RWPE2 (cell line): ENCODE results near the gene SLC48A1.

ENCODE experiments used
- ATAC-seq: fragments of 200-7000 bp; cut with Tn5 transposase; 3 replicates; pipeline ENCODE4 v1.9.1; 2021; ENCODE audit warnings: low read depth
- DNase-seq: peaks from one replicate; pipeline ENCODE4 v3.0.0-alpha.2; 2020; ENCODE audit warnings: low spot score
- H3K27ac ChIP-seq: fragments of 450-650 bp; 2 replicates; pipeline ENCODE4 v1.5.1; 2017; ENCODE audit warnings: mild to moderate bottlenecking; ENCODE audit not compliant: poor library complexity, severe bottlenecking
- H3K27me3 ChIP-seq: fragments of 250-450 bp; sonication (Bioruptor Pico); 2 replicates; pipeline ENCODE4 v1.5.1; 2021; ENCODE audit warnings: mild to moderate bottlenecking, moderate library complexity; ENCODE audit not compliant: insufficient read depth, poor library complexity, severe bottlenecking
- H3K36me3 ChIP-seq: fragments of 250-450 bp; sonication (Bioruptor Pico); 2 replicates; pipeline ENCODE4 v1.5.1; 2020; ENCODE audit warnings: low read depth, mild to moderate bottlenecking, moderate library complexity
- H3K4me1 ChIP-seq: fragments of 250-450 bp; sonication (Bioruptor Pico); 2 replicates; pipeline ENCODE4 v1.5.1; 2021; ENCODE audit warnings: mild to moderate bottlenecking, moderate library complexity; ENCODE audit not compliant: insufficient read depth, poor library complexity, severe bottlenecking
- H3K4me3 ChIP-seq: fragments of 250-450 bp; sonication (Bioruptor Pico); 2 replicates; pipeline ENCODE4 v1.5.1; 2021; ENCODE audit warnings: mild to moderate bottlenecking, moderate library complexity; ENCODE audit not compliant: severe bottlenecking
- H3K9me3 ChIP-seq: fragments of 250-450 bp; sonication (Bioruptor Pico); 2 replicates; pipeline ENCODE4 v1.5.1; 2021; ENCODE audit warnings: mild to moderate bottlenecking, moderate library complexity; ENCODE audit not compliant: severe bottlenecking
- TF ChIP-seq, protein P1 (sequence below): fragments of 450-650 bp; IDR thresholded peaks from one replicate; pipeline ENCODE4 v1.5.1; 2017; ENCODE audit warnings: mild to moderate bottlenecking, moderate library complexity; ENCODE audit not compliant: poor library complexity, severe bottlenecking

Gene SLC48A1

DNA sequence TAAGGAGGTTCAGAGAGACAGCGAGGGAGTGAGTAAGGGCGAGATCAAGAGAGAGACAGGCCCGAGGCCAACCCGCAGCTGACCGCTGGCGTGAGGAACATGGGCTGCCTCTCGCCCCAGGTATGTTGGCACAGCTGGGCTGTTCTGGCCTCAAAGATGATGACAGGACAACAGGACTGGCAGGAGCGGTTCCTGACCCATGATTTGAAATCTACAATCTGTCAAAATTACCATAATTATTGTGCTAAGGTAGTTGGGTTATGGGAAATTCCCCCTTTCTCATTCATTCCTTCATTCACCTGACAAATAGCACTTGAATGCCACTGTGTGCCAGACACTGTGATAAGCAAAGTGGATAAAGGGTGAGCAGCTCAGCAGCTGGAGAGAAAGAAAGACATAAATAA lies 42.7 kb upstream of the SLC48A1 start:
- ATAC-seq, result peak; percentile 22; the same call in 1 of the 3 replicates
- no peak overlapping the region for H3K27ac ChIP-seq
- H3K4me3 ChIP-seq, result no peak overlapping the region
- TF ChIP-seq, protein P1, sequence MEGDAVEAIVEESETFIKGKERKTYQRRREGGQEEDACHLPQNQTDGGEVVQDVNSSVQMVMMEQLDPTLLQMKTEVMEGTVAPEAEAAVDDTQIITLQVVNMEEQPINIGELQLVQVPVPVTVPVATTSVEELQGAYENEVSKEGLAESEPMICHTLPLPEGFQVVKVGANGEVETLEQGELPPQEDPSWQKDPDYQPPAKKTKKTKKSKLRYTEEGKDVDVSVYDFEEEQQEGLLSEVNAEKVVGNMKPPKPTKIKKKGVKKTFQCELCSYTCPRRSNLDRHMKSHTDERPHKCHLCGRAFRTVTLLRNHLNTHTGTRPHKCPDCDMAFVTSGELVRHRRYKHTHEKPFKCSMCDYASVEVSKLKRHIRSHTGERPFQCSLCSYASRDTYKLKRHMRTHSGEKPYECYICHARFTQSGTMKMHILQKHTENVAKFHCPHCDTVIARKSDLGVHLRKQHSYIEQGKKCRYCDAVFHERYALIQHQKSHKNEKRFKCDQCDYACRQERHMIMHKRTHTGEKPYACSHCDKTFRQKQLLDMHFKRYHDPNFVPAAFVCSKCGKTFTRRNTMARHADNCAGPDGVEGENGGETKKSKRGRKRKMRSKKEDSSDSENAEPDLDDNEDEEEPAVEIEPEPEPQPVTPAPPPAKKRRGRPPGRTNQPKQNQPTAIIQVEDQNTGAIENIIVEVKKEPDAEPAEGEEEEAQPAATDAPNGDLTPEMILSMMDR, result no peak
- DNase-seq, result no peak
- peaks cover 4% of the 10 kb centered on the region for H3K4me1 ChIP-seq
- no peaks in the 10 kb centered on the region for H3K36me3 ChIP-seq
- H3K27me3 ChIP-seq, result no peaks in the 10 kb centered on the region
- H3K9me3 ChIP-seq, result no peaks in the 10 kb centered on the region

DNA sequence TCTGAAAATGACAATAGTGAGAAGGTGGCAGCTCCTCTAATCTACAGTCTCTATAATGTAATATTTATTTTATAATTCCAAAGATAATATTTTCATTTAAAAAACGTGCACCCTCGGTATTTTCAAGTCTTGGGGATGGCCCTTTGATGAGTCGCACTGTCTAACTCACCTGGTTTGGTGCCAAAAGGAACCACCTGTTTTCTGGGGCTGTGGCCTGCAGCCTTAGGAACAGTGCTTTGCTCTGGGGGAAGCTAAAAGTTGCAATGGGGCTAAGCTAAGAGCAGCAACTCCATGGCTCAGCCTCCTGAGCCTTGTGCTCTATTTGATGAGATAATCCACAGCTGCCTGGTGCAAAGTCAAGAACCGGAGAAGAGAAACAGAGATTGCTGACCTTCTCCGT lies 41.3 kb upstream of the SLC48A1 start:
- Histone ChIP-seq H3K36me3 (no peaks in the 10 kb centered on the region), H3K9me3 (no peaks in the 10 kb centered on the region), H3K27ac (no peak overlapping the region), H3K27me3 (no peaks in the 10 kb centered on the region), H3K4me3 (no peak overlapping the region), H3K4me1 (no peaks in the 10 kb centered on the region)
- TF ChIP-seq, protein P1, result no peak
- DNase-seq, result no peak
- ATAC-seq, result no peak

DNA sequence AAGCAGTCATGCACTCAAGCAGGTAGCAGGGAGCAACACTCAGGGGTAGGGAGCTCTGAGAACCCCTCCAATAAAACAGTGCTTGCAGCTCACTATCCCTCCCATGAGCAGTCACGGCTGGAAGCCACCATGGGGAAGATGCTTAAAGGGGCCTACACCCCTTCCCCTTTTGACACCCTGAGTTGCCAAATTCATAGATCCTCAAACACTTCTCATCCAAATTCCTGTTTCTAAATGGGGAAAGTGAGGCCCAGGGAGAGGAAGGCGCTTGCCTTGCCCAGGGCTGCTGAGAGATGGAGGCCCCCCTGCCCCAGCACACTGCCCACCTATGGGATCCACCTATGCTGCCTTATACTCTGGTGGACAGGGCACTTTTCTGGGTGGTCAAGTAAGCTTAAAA lies 40.5 kb upstream of the SLC48A1 start:
- Histone ChIP-seq H3K4me3 (no peak overlapping the region), H3K27me3 (no peaks in the 10 kb centered on the region), H3K4me1 (no peaks in the 10 kb centered on the region), H3K36me3 (no peaks in the 10 kb centered on the region), H3K9me3 (no peaks in the 10 kb centered on the region), H3K27ac (no peak overlapping the region)
- TF ChIP-seq, protein P1, result no peak
- ATAC-seq, result no peak
- DNase-seq, result no peak

DNA sequence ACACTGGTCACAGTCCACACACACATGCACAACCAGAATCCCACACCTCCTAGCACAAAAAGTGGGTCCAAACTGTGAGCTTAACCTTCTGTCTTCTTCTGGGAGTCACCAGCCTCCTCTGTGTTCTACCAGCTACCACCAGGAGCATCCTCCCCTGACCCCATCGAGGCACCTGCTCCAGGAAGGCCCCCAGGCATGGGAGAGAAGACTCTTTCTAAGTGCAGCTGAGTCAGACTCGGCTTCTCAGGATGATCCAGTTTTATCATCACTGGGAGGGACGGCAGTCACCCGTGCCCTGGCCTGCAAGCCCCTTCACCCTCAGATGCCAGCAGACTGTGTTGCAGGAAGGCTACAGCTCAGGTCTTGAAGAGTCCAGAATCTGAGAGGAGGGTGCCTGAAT lies 39.9 kb upstream of the SLC48A1 start:
- DNase-seq (no peak), ATAC-seq (no peak)
- no peaks in the 10 kb centered on the region for H3K27me3 ChIP-seq
- no peaks in the 10 kb centered on the region for H3K4me1 ChIP-seq
- no peak overlapping the region for H3K4me3 ChIP-seq
- no peaks in the 10 kb centered on the region for H3K9me3 ChIP-seq
- TF ChIP-seq, protein P1, result no peak
- H3K27ac ChIP-seq, result no peak overlapping the region
- H3K36me3 ChIP-seq, result no peaks in the 10 kb centered on the region

DNA sequence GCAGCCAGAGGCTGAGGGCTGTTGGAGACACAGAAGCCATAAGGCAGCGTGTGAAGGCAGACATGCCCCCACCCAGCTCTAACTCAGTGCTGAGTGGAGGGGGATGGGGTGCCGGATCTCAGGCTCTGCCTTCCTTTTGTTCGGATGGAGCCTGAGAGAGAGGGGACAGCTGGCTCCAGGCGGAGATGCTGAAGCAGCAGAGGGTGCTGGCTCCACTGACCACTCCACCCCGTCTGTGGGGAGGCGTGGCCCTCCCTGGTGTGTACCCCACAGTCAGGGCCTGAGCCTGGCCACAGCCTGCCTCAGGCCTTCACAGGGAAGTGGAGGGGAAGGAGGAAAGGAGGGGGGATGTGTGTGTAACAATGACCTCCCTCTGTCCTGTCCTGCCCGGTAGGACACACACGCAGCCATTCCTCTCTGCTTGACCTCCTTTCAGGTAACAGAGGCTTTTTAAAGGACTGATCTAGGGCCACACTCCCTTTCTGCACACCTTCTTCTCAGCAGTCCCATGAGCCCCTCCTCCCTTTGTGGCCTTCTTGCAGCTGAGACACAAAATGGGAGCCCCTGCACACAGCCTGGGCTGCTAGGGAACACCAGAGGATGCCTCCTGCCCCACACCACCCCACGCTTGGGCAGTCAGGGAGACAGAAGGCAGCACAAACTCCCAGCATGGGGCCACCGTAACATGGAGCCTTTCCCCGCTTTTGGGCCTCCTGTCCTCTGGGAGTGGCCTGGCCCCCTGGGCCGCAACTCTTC lies 38.1 kb upstream of the SLC48A1 start:
- Histone ChIP-seq H3K27me3 (no peaks in the 10 kb centered on the region), H3K9me3 (no peaks in the 10 kb centered on the region), H3K27ac (no peak overlapping the region), H3K36me3 (no peaks in the 10 kb centered on the region), H3K4me1 (no peaks in the 10 kb centered on the region), H3K4me3 (no peak overlapping the region)
- DNase-seq (peak; percentile 48), ATAC-seq (no peak)
- TF ChIP-seq, protein P1, result no peak
